CD14-positive monocyte (primary cell): Measurements from ENCODE around the gene CCDC38. TPM values are rescaled to one million over a fixed set of nuclear protein-coding genes. Genes with fewer than 3 reads are reported as not detected.

Source experiments
- DNase-seq, 3 donors: peaks; one replicate each; pipeline ENCODE4 v3.0.0-alpha.2; 2011 to 2022
- H2AFZ ChIP-seq: 2 replicates; pipeline ENCODE4 v1.6.0; 2012; ENCODE audit warnings: mild to moderate bottlenecking, low read depth, low read length, inconsistent platforms; ENCODE audit not compliant: insufficient read depth, poor library complexity, severe bottlenecking
- H3K27ac ChIP-seq, 2 donors: 1 replicate in 1 of 2; 2 replicates in 1 of 2; pipeline ENCODE4 v1.5.1; 2012 to 2013; ENCODE audit warnings: low read length in 2 of 2, control low read depth in 1 of 2, inconsistent platforms in 1 of 2, low read depth in 1 of 2, mild to moderate bottlenecking in 1 of 2
- H3K27me3 ChIP-seq, 2 donors: one replicate each; pipeline versions ENCODE4 v1.6.0 to v1.6.1; 2011 to 2013; ENCODE audit warnings: low read length in 2 of 2; ENCODE audit not compliant: control insufficient read depth in 2 of 2, insufficient read depth in 2 of 2
- H3K36me3 ChIP-seq, 2 donors: replicated peaks in 1 of 2; 1 replicate in 1 of 2; 2 replicates in 1 of 2; pipeline versions ENCODE4 v1.5.1 to v1.6.1; 2012 to 2013; ENCODE audit warnings: low read length in 2 of 2, control low read depth in 1 of 2, inconsistent platforms in 1 of 2, mild to moderate bottlenecking in 1 of 2; ENCODE audit not compliant: insufficient read depth in 2 of 2, control insufficient read depth in 1 of 2
- H3K4me1 ChIP-seq, 2 donors: 1 replicate in 1 of 2; 2 replicates in 1 of 2; pipeline versions ENCODE4 v1.5.1 to v1.6.1; 2012 to 2013; ENCODE audit warnings: low read length in 2 of 2, control low read depth in 1 of 2, inconsistent platforms in 1 of 2, mild to moderate bottlenecking in 1 of 2, moderate library complexity in 1 of 2; ENCODE audit not compliant: insufficient read depth in 2 of 2, control insufficient read depth in 1 of 2
- H3K4me2 ChIP-seq: replicated peaks from 2 replicates; pipeline ENCODE3; 2012; ENCODE audit warnings: low read length, moderate library complexity, mild to moderate bottlenecking; ENCODE audit not compliant: poor library complexity, severe bottlenecking; ENCODE audit errors: extremely low read depth
- H3K4me3 ChIP-seq, 3 experiments: fragments of 200-600 bp in 1 of 3; sonication (generic) in 1 of 3; replicated peaks in 1 of 3; 1 replicate in 2 of 3; 2 replicates in 1 of 3; pipeline ENCODE4 v1.5.1; 2011 to 2013; ENCODE audit warnings: low read length in 3 of 3, mild to moderate bottlenecking in 3 of 3, control low read depth in 2 of 3, low read depth in 2 of 3, inconsistent platforms in 1 of 3, moderate library complexity in 1 of 3
- H3K79me2 ChIP-seq: 2 replicates; pipeline ENCODE4 v1.6.0; 2012; ENCODE audit warnings: mild to moderate bottlenecking, control low read depth, inconsistent platforms, low read length, moderate library complexity; ENCODE audit not compliant: insufficient read depth
- H3K9ac ChIP-seq: 2 replicates; pipeline ENCODE4 v1.6.0; 2017; ENCODE audit warnings: low read length, mild to moderate bottlenecking; ENCODE audit not compliant: insufficient read depth, poor library complexity, severe bottlenecking
- H3K9me3 ChIP-seq, 2 donors: replicated peaks in 1 of 2; 1 replicate in 1 of 2; 2 replicates in 1 of 2; pipeline versions ENCODE4 v1.5.1 to v1.6.1; 2012 to 2013; ENCODE audit warnings: low read length in 2 of 2, control low read depth in 1 of 2; ENCODE audit not compliant: control insufficient read depth in 1 of 2, insufficient read depth in 1 of 2
- H4K20me1 ChIP-seq: 2 replicates; pipeline ENCODE4 v1.6.0; 2012; ENCODE audit warnings: mild to moderate bottlenecking, low read length, control low read depth, moderate library complexity; ENCODE audit not compliant: insufficient read depth
- H3K27ac Mint-ChIP-seq, 7 donors: one replicate each; pipeline ENCODE4 v1.8.0; 2020; ENCODE audit warnings: mild to moderate bottlenecking in 7 of 7, mixed read lengths in 7 of 7, moderate library complexity in 6 of 7, inconsistent platforms in 2 of 7
- H3K27me3 Mint-ChIP-seq, 3 donors: one replicate each; pipeline ENCODE4 v1.8.0; 2021 to 2022; ENCODE audit warnings: low read depth in 3 of 3, mild to moderate bottlenecking in 3 of 3, mixed read lengths in 3 of 3, moderate library complexity in 3 of 3, inconsistent platforms in 1 of 3
- H3K36me3 Mint-ChIP-seq, 2 donors: one replicate each; pipeline ENCODE4 v1.8.0; 2020; ENCODE audit warnings: mixed read lengths in 2 of 2, inconsistent platforms in 1 of 2, mild to moderate bottlenecking in 1 of 2
- H3K4me1 Mint-ChIP-seq: one replicate; pipeline ENCODE4 v1.8.0; 2020; ENCODE audit warnings: mild to moderate bottlenecking, mixed read lengths
- H3K4me3 Mint-ChIP-seq, 2 donors: one replicate each; pipeline ENCODE4 v1.8.0; 2020; ENCODE audit warnings: mild to moderate bottlenecking in 2 of 2, mixed read lengths in 2 of 2, moderate library complexity in 1 of 2
- H3K9me3 Mint-ChIP-seq, 7 donors: one replicate each; pipeline ENCODE4 v1.8.0; 2020 to 2022; ENCODE audit warnings: mixed read lengths in 7 of 7, mild to moderate bottlenecking in 6 of 7, moderate library complexity in 6 of 7, inconsistent platforms in 2 of 7
- CTCF ChIP-seq: fragments of 200-600 bp; IDR thresholded peaks from one replicate; pipeline ENCODE4 v1.8.0; 2022; ENCODE audit warnings: antibody characterized with exemption, mild to moderate bottlenecking
- WGBS: methylation state at CpG from one replicate; pipeline ENCODE4 v1.1.5; 2013; ENCODE audit warnings: missing lambda C conversion rate; ENCODE audit not compliant: insufficient coverage; 5-methylcytosine and 5-hydroxymethylcytosine counted together
- intact Hi-C, 2 donors: fragments of 100-400 bp; cut with micrococcal nuclease; formaldehyde crosslinking; loops; one replicate each; pipeline versions ENCODE4 v1.15.0 to v1.15.1; 2023
- polyA plus RNA-seq, 3 donors: library from polyadenylated mRNA; depleted of rRNA in 1 of 3; unstranded in 2 of 3; stranded (reverse) in 1 of 3; fragments of 300-500 nt in 2 of 3; fragments of >200 nt in 1 of 3; fragmentation: Illumina TruSeq in 2 of 3; gene quantifications; 1 replicate in 2 of 3; 2 replicates in 1 of 3; pipeline ENCODE4 v1.2.3, GENCODE V29; 2012 to 2021

The CCDC38 gene
- polyA plus RNA-seq, 3 donors, result not detected

GRCh38 chr12:95953000-95953399 is 10.6 kb upstream of the CCDC38 start:
- H3K4me1 Mint-ChIP-seq, result peaks cover 14% of the 10 kb centered on the region
- Histone ChIP-seq H3K9ac (no peak overlapping the region), H3K36me3 (no peaks in the 10 kb centered on the region), H3K79me2 (no peaks in the 10 kb centered on the region), H3K4me1 (peaks cover 3 to 15% of the 10 kb centered on the region in 2 donors), H3K4me2 (no peak overlapping the region), H3K27me3 (no peaks in the 10 kb centered on the region), H2AFZ (no peak overlapping the region), H3K4me3 (no peak overlapping the region), H3K27ac (no peak overlapping the region), H3K9me3 (no peaks in the 10 kb centered on the region), H4K20me1 (no peaks in the 10 kb centered on the region)
- no peaks in the 10 kb centered on the region for H3K27me3 Mint-ChIP-seq
- intact Hi-C loops, result no loop called here
- H3K4me3 Mint-ChIP-seq, result no peak overlapping the region
- no peak overlapping the region for H3K27ac Mint-ChIP-seq
- H3K36me3 Mint-ChIP-seq, result no peaks in the 10 kb centered on the region
- H3K9me3 Mint-ChIP-seq, result no peaks in the 10 kb centered on the region
- no peak for DNase-seq
- no peak for TF ChIP-seq CTCF
- no CpG with 5 or more reads among the region's 1 CpG for WGBS

- no peaks in the 10 kb centered on the region for H3K36me3 ChIP-seq
- no peak overlapping the region for H2AFZ ChIP-seq
- H3K27ac ChIP-seq, result no peak overlapping the region
- Mint-ChIP-seq H3K27ac (peak overlapping the region in 2 of 7 donors; percentile 21 to 36), H3K4me3 (no peak overlapping the region), H3K9me3 (no peaks in the 10 kb centered on the region), H3K4me1 (peaks cover 14% of the 10 kb centered on the region), H3K36me3 (no peaks in the 10 kb centered on the region), H3K27me3 (no peaks in the 10 kb centered on the region)
- no peak overlapping the region for H3K4me2 ChIP-seq
- peak in 2 of 3 donors; percentile 7 to 27 for DNase-seq
- no peaks in the 10 kb centered on the region for H4K20me1 ChIP-seq
- H3K27me3 ChIP-seq, result no peaks in the 10 kb centered on the region
- H3K9ac ChIP-seq, result no peak overlapping the region
- no peaks in the 10 kb centered on the region for H3K9me3 ChIP-seq
- intact Hi-C loops, result no loop called here
- no peak overlapping the region for H3K4me3 ChIP-seq
- H3K79me2 ChIP-seq, result no peaks in the 10 kb centered on the region
- peaks cover 3 to 15% of the 10 kb centered on the region in 2 donors for H3K4me1 ChIP-seq
- TF ChIP-seq CTCF, result no peak
These were observed 9.1 kb upstream of the CCDC38 start for GRCh38 chr12:95951515-95951914.
